GM04503 (cell line): Measurements from ENCODE around the gene PACS2.

ENCODE experiments used
- DNase-seq: peaks from one replicate; pipeline ENCODE4 v3.0.0-alpha.2; 2012; ENCODE audit warnings: low read depth

The PACS2 gene

GRCh38 chr14:105440992-105441391 lies 126.4 kb downstream of the PACS2 start:
- no peak for DNase-seq

- DNase-seq, result no peak
Observed at GRCh38 chr14:105442125-105442524, 127.6 kb downstream of the PACS2 start.

- DNase-seq, result no peak
Observed at GRCh38 chr14:105442834-105443233, 128.3 kb downstream of the PACS2 start.

- DNase-seq, result no peak
Observed at GRCh38 chr14:105444859-105445258, 130.3 kb downstream of the PACS2 start.

- DNase-seq, result no peak
Observed at GRCh38 chr14:105445290-105445689, 130.7 kb downstream of the PACS2 start.

GRCh38 chr14:105445901-105446845 lies 131.6 kb downstream of the PACS2 start:
- no peak for DNase-seq

GRCh38 chr14:105446971-105447370 lies 132.4 kb downstream of the PACS2 start:
- no peak for DNase-seq
